IPS-18a (cell line): ENCODE results near the gene TBKBP1.

Experiments used
- H3K27ac ChIP-seq: one replicate; pipeline ENCODE4 v1.5.1; 2013; ENCODE audit warnings: low read length
- H3K27me3 ChIP-seq: one replicate; pipeline ENCODE4 v1.6.1; 2013; ENCODE audit warnings: mild to moderate bottlenecking, low read length; ENCODE audit not compliant: control insufficient read depth, insufficient read depth
- H3K36me3 ChIP-seq: one replicate; pipeline ENCODE4 v1.6.1; 2013; ENCODE audit warnings: low read depth, low read length; ENCODE audit not compliant: control insufficient read depth
- H3K4me1 ChIP-seq: one replicate; pipeline ENCODE4 v1.6.1; 2013; ENCODE audit warnings: low read depth, low read length; ENCODE audit not compliant: control insufficient read depth
- H3K4me3 ChIP-seq: one replicate; pipeline ENCODE4 v1.5.1; 2013; ENCODE audit warnings: low read length
- H3K9ac ChIP-seq: one replicate; pipeline ENCODE4 v1.6.1; 2013; ENCODE audit warnings: mild to moderate bottlenecking, low read length, moderate library complexity
- H3K9me3 ChIP-seq: one replicate; pipeline ENCODE4 v1.6.1; 2013; ENCODE audit warnings: low read depth, low read length; ENCODE audit not compliant: control insufficient read depth

Gene TBKBP1

GRCh38 chr17:47703191-47703591 is 9.2 kb downstream of the TBKBP1 start:
- no peaks in the 10 kb centered on the region for H3K4me1 ChIP-seq

DNA sequence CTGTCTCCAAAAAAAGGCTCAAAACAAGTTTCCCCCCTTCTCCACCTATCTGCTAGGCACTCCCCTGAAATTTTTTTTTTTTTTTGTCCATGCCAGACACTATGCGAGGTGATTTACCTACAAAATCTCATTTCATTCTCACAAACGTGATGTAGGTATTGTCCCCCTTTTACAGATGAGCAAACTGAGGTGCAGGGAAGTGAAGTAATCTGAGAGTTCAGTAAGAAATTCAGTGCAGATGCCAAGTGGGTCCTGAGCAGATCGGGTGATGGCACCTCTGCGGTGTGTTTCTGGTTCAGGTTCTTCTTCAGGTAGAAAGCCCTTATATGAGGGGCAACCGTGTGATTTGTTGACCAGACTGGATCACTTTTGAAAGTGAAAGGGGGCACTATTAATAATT is 9.7 kb downstream of the TBKBP1 start:
- H3K27me3 ChIP-seq = no peaks in the 10 kb centered on the region
- H3K4me3 ChIP-seq = no peak overlapping the region
- H3K9ac ChIP-seq = no peak overlapping the region
- H3K4me1 ChIP-seq = no peaks in the 10 kb centered on the region
- H3K36me3 ChIP-seq = peaks cover 4% of the 10 kb centered on the region
- H3K9me3 ChIP-seq = no peaks in the 10 kb centered on the region
- no peak overlapping the region for H3K27ac ChIP-seq

More at GRCh38 chr17:47703191-47703591, 9.2 kb downstream of the TBKBP1 start:
- Histone ChIP-seq H3K27me3 (no peaks in the 10 kb centered on the region), H3K36me3 (peaks cover 4% of the 10 kb centered on the region), H3K4me3 (no peak overlapping the region), H3K9ac (no peak overlapping the region), H3K27ac (no peak overlapping the region), H3K9me3 (no peaks in the 10 kb centered on the region)

- no peaks in the 10 kb centered on the region for H3K9me3 ChIP-seq
- no peak overlapping the region for H3K27ac ChIP-seq
- no peaks in the 10 kb centered on the region for H3K27me3 ChIP-seq
- no peaks in the 10 kb centered on the region for H3K4me1 ChIP-seq
- peaks cover 4% of the 10 kb centered on the region for H3K36me3 ChIP-seq
- no peak overlapping the region for H3K9ac ChIP-seq
- no peak overlapping the region for H3K4me3 ChIP-seq
Measured at GRCh38 chr17:47704116-47704515, 10.2 kb downstream of the TBKBP1 start.

- H3K9me3 ChIP-seq = no peaks in the 10 kb centered on the region
- H3K9ac ChIP-seq = no peak overlapping the region
- peaks cover 6% of the 10 kb centered on the region for H3K27me3 ChIP-seq
- no peaks in the 10 kb centered on the region for H3K4me1 ChIP-seq
- H3K27ac ChIP-seq = no peak overlapping the region
- H3K36me3 ChIP-seq = peaks cover 4% of the 10 kb centered on the region
- H3K4me3 ChIP-seq = no peak overlapping the region
Measured at GRCh38 chr17:47704736-47705135, 10.8 kb downstream of the TBKBP1 start.

DNA sequence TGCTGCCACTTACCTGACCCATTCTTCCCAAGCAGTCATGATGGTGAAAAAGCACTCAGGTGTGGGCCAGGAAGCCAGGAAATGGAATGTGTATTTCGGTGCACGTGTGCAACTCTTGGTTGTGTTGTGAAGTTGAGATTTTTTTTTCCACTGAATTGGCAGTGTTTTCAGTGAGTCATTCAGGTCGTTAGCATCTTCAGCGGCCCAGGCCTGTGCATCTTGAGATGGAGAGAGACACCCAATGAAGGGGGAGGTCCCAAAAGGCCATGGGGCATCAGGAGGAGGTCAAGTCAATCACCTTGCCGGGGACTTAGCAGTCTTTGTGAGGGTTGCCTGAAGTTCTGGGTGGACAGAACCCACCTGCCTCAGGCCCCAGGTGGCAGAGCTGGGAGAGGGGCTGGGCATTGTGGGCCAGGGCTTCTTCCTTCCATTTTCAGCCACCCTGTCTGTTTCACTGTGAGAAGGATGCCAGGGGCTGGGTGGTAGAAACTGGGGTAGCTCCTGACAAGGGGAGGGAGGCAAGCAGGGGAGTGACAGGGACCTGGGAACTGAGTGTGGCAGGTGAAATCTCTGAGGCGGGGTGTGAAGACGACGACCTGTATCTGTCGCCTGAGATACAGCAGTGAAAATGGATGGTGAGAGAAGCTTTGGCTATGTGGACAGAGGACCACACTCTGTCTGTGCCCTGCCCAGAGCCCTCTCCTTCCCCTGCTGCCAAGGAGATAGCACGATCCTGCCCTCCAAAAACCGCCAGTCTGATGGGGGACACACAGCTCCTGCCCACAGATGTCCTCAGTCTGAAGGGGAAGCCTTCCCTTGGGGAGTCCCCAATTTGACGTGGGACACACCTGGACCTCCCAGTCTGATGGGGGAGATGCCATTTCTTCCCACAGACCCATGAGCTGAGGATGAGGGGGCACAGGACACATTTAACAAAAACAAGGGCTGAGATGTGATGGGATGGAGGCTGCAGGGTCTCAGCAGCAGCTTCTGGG is 11.9 kb downstream of the TBKBP1 start:
- Histone ChIP-seq H3K27ac (no peak overlapping the region), H3K9ac (no peak overlapping the region)

GRCh38 chr17:47707056-47707804 is 13.3 kb downstream of the TBKBP1 start:
- H3K36me3 ChIP-seq = no peaks in the 10 kb centered on the region
- H3K9me3 ChIP-seq = no peaks in the 10 kb centered on the region
- H3K27ac ChIP-seq = no peak overlapping the region
- H3K4me1 ChIP-seq = no peaks in the 10 kb centered on the region
- H3K9ac ChIP-seq = no peak overlapping the region
- H3K4me3 ChIP-seq = no peak overlapping the region
- H3K27me3 ChIP-seq = peaks cover 6% of the 10 kb centered on the region

More for the DNA sequence above, 11.9 kb downstream of the TBKBP1 start:
- Histone ChIP-seq H3K36me3 (peaks cover 4% of the 10 kb centered on the region), H3K9me3 (no peaks in the 10 kb centered on the region), H3K4me1 (no peaks in the 10 kb centered on the region), H3K4me3 (no peak overlapping the region), H3K27me3 (peaks cover 6% of the 10 kb centered on the region)

GRCh38 chr17:47707884-47708283 is 13.9 kb downstream of the TBKBP1 start:
- Histone ChIP-seq H3K27me3 (peaks cover 6% of the 10 kb centered on the region), H3K4me1 (no peaks in the 10 kb centered on the region), H3K36me3 (no peaks in the 10 kb centered on the region), H3K9ac (no peak overlapping the region), H3K9me3 (no peaks in the 10 kb centered on the region), H3K4me3 (no peak overlapping the region), H3K27ac (no peak overlapping the region)

GRCh38 chr17:47708312-47708863 is 14.4 kb downstream of the TBKBP1 start:
- Histone ChIP-seq H3K9ac (no peak overlapping the region), H3K27ac (no peak overlapping the region), H3K9me3 (no peaks in the 10 kb centered on the region), H3K36me3 (no peaks in the 10 kb centered on the region), H3K27me3 (peaks cover 6% of the 10 kb centered on the region), H3K4me3 (no peak overlapping the region), H3K4me1 (no peaks in the 10 kb centered on the region)

DNA sequence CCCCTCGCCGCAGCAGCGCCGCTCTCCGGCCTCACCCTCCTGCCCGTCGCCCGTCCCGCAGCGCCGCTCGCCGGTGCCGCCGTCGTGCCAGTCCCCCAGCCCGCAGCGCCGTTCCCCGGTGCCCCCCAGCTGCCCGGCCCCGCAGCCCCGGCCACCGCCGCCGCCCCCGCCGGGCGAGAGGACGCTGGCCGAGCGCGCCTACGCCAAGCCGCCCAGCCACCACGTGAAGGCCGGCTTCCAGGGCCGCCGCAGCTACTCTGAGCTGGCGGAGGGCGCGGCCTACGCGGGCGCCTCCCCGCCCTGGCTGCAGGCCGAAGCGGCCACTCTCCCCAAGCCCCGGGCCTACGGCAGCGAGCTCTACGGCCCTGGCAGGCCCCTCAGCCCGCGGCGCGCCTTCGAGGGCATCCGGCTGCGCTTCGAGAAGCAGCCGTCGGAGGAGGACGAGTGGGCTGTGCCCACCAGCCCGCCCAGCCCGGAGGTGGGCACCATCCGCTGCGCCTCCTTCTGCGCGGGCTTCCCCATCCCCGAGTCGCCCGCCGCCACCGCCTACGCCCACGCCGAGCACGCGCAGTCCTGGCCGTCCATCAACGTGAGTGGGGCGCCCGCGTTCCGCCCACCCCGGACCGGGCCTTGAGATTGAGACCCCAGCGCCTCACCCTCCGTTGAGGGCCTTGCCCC is 15.0 kb downstream of the TBKBP1 start:
- Histone ChIP-seq H3K27me3 (peaks cover 6% of the 10 kb centered on the region), H3K4me3 (no peak overlapping the region), H3K4me1 (no peaks in the 10 kb centered on the region), H3K9ac (no peak overlapping the region), H3K9me3 (no peaks in the 10 kb centered on the region), H3K27ac (no peak overlapping the region), H3K36me3 (no peaks in the 10 kb centered on the region)

DNA sequence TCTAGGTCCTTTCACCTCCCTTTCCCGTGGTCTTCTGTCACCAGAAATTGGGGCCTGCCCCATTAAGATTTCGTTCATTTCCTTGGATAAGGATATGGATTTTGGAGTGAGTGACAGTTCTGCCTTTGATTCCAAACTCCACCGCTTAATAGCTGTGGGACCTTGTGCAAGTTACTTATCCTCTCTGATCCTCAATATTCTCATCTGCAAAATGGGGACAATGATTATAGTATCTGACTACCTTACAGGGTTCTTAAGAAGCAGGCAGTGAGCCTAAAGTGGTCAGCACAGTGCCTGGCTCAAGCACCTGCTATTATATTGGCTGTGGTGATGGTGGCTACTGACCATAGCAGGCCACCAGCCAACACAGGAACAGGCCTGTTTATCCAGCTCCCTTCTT is 15.6 kb downstream of the TBKBP1 start:
- H3K27me3 ChIP-seq = peaks cover 6% of the 10 kb centered on the region
- no peak overlapping the region for H3K4me3 ChIP-seq
- no peak overlapping the region for H3K9ac ChIP-seq
- no peaks in the 10 kb centered on the region for H3K9me3 ChIP-seq
- peaks cover 3% of the 10 kb centered on the region for H3K4me1 ChIP-seq
- H3K27ac ChIP-seq = no peak overlapping the region
- no peaks in the 10 kb centered on the region for H3K36me3 ChIP-seq
